ENCODE results near the gene AGRN.
A peak's percentile ranks its signal among the peaks of the same experiment; 100 is the strongest.

AGRN gene

DNA sequence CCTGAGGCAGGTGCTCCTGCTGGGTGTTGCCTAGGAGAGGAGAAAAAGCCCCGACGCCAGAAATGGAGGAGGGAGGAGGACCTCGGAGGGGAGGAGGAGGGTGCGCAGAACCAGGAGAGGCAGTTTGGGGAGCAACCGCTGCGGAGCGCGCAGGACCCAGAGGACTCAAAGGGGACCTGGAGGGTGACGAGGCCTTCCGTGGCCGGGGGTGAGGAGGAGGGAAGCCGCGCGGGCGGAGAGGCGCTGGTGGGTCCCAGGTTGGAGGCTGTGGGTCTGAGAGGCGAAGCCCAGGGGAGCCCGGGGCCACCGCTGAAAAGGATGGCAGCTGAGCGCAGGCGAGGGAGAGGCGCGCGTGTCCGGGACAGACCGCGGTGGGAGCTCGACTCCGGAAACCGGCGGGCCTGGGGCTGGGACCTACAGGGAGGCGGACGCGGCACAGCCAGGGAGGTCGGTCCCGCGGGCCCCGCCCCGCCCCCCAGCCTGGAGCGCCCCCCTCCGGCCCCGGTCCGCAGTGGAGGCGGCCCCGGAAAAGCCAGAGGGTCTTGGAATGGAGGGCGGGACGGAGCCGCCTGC is 39.1 kb downstream of the AGRN start:
- TF ChIP-seq CTCF (IDR thresholded peaks at IDR 0.05; ENCODE audit: borderline replicate concordance, control extremely low read depth, extremely low read depth, insufficient read depth, missing control alignments) = peak; percentile 22
- in situ Hi-C loops (cut with MboI; ENCODE audit: low sequenced_read_pairs, unreplicated experiment) = no loop called here
- DNase-seq (ENCODE audit: low spot score) = no peak

GRCh38 chr1:1059494-1060280 is 39.8 kb downstream of the AGRN start:
- in situ Hi-C loops (cut with MboI; ENCODE audit: low sequenced_read_pairs, unreplicated experiment) = no loop called here
- no peak for TF ChIP-seq CTCF (IDR thresholded peaks at IDR 0.05; ENCODE audit: borderline replicate concordance, control extremely low read depth, extremely low read depth, insufficient read depth, missing control alignments)

GRCh38 chr1:1060281-1061000 is 40.5 kb downstream of the AGRN start:
- DNase-seq (ENCODE audit: low spot score) = no peak
- in situ Hi-C loops (cut with MboI; ENCODE audit: low sequenced_read_pairs, unreplicated experiment) = no loop called here
- no peak for TF ChIP-seq CTCF (IDR thresholded peaks at IDR 0.05; ENCODE audit: borderline replicate concordance, control extremely low read depth, extremely low read depth, insufficient read depth, missing control alignments)

More at GRCh38 chr1:1059494-1060280, 39.8 kb downstream of the AGRN start:
- DNase-seq (ENCODE audit: low spot score) = peak; percentile 98

- in situ Hi-C loops (cut with MboI; ENCODE audit: low sequenced_read_pairs, unreplicated experiment) = no loop called here
- TF ChIP-seq CTCF (IDR thresholded peaks at IDR 0.05; ENCODE audit: borderline replicate concordance, control extremely low read depth, extremely low read depth, insufficient read depth, missing control alignments) = no peak
- DNase-seq (ENCODE audit: low spot score) = no peak
These were observed 41.9 kb downstream of the AGRN start for GRCh38 chr1:1061682-1062345.

GRCh38 chr1:1062348-1063163 is 42.6 kb downstream of the AGRN start:
- TF ChIP-seq CTCF (IDR thresholded peaks at IDR 0.05; ENCODE audit: borderline replicate concordance, control extremely low read depth, extremely low read depth, insufficient read depth, missing control alignments) = no peak
- in situ Hi-C loops (cut with MboI; ENCODE audit: low sequenced_read_pairs, unreplicated experiment) = no loop called here

More at GRCh38 chr1:1062348-1063163, 42.6 kb downstream of the AGRN start:
- no peak for DNase-seq (ENCODE audit: low spot score)

Data from GM13976 (cell line).